CD4-positive, alpha-beta T cell treated with Interleukin-4 for 1 hour (primary cell): Measurements from ENCODE around the gene FHIT.
"Not testable (repeated sequence)": the region's sequence is repeated elsewhere in the genome, so short reads cannot be mapped to it uniquely, and the experiment has no call there.

Experiments
- DNase-seq, 2 donors: peaks; one replicate each; pipeline ENCODE4 v3.0.0-alpha.2; 2020 to 2022

The FHIT gene

DNA sequence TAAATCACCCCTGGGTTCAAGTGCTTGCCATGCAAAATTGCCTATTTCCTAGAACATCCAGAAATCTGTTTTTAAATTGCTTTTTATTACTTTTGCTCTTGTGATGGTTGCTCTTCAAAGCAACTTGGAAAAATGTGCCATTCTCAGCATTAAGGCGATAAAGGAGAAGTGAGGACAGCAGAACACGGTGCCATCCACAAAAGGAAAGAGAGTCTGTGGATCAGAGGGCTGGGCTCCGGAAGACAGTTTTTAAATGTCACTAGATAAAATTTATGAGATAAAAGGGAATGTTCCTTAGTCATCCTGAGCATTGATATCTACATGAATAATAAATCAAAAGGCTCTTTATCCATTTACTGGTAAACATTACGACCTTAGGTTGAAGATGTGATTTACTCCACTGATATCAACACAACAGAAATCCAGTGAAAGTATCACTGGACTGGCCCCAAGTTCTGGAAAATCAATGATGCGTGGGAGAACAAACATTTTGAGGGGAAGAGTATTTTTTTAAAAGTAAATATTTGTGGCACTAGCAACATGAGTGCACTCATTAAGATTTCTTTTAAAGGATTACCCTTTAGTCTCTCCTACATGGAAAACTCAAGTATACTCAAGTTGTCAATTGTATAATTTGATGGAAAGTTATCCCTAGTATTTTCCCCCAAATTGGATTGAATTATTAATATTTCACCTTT, 554.7 kb downstream of the FHIT start:
- no peak for DNase-seq

DNA sequence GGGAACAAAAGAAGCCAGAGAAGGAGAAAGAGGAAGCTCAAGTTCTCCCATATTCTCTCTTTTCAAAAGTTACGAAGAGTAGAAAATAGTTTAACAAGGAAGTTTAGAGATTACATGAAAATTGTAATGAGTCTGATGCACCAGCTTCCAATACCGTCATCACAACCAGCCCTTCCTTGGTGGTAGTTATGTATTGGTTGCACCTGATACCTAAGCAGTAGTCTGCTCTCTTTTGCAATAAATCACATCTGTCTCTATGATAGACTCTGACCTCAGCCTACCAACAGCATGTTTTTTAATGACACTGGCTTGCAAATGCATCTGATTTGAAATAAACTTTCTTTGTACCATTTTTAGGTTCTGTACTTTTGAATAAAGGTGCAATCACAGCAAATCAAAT, 575.8 kb downstream of the FHIT start:
- no peak for DNase-seq

DNA sequence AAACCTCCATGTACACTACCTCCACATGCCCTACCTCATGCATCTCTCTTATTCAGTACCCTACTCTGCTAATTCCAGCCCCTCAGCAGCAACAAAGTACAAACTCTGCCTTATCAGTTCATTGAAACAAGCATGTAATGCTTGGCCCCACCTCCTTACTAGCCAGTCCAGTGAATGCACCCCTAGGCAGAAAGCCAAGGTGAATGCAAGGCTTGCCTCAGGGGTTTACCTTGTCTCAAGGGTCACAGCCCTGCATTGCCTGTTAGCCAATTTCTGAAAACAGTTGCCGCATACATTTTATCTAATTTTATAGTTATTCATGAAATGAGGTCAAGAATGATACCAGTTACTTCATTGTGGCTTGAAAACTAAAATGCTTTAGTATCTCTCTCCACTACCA, 576.4 kb downstream of the FHIT start:
- DNase-seq: no peak

DNA sequence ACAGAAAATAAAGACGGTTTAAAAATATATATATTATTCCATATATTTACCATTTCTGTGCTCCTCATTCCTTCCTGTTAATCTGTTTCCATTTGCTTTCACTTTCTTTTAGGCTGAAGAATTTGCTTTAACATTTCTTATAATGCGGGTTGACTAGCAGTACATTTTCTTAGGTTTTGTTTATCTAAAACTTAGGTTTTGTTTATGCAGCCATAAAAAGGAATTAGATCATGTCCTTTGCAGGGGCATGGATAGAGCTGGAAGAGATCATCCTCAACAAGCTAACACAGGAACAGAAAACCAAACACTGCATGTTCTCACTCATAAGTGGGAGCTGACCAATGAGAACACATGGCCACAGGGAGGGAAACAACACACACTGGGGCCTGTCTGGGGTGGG, 578.1 kb downstream of the FHIT start:
- no peak for DNase-seq

DNA sequence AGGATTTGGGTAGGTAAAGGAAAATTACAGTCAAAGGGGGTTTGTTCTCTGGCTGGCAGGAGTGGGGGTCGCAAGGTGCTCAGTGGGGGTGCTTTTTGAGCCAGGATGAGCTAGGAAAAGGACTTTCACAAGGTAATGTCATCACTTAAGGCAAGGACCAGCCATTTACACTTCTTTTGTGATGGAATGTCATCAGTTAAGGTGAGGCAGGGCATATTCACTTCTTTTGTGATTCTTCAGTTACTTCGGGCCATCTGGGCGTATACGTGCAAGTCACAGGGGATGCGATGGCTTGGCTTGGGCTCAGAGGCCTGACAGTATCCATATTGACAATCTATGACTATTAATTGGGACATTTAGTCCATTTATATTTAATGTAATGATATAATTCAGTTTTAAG, 578.9 kb downstream of the FHIT start:
- DNase-seq: not testable (repeated sequence)

DNA sequence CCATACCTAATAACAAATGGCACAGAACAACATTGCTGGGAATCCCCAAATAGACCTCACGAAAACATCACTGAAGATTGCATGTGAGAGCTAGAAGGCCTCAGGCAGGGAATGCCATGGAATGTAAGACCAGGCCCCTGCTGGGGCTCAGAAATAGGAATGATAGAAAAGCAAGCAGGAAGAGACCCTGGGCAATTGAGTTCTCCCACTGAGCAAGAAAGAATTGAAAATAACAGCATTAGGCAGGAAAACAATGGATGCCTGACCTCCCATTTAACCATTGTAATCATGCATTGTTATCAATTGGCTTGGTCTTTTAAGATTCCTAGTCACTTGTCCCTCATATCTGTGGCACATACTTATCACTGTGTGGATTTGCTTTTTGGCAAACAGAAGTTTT, 581.6 kb downstream of the FHIT start:
- DNase-seq: no peak

DNA sequence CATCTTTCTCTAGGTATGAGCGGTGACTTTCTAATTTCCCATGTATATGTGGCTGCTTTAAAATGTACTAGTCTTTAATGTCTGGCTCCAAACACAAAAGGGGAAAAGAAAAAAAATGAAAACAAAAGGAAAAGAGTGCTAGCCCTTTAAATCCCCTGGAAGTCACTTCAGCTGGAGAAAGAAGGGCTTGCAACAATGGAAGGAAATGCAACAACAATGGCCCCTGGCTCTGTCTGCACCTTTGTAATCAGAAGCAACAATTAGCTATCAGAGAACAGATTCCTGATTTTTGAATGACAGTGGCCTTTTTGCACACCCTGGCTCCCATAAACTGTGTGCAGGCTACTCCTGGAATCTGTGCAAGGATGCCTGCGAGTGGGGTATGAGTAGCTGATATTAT, 591.2 kb downstream of the FHIT start:
- DNase-seq: no peak

DNA sequence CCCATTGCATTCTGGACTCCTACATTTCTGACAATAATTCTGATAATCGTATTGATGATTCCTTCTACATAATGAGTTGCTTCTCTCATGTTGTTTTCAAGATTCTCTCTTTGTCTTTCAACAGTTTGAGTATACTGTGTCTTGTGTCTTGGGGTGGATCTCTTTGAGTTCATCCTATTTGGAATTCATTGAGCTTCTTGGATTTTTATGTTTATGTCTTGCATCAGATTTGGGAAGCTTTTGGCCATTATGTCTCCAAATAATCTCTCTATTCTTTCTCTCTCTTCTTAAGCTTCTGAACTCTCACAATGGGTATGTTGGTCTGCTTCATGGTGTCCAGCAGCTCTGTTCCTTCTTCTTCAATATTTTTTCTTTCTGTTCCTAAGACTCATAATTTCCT, 592.2 kb downstream of the FHIT start:
- DNase-seq: no peak

DNA sequence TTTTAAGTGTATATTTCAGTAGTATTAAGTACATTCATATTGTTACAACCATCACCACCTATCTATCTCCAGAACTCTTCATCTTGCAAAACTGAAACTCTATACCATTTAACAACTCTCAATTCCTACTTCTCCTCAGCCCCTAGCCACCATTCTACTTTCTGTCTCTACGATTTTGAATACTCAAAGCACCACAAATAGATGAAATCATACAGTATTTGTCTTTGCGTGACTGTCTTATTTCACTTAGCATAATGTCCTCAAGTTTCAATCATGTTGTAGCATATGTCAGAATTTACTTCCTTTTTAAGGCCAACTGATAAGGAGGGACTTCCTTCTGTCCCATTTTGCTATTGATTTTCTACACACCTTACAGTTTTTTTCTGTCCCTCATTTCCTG, 593.3 kb downstream of the FHIT start:
- DNase-seq: no peak

DNA sequence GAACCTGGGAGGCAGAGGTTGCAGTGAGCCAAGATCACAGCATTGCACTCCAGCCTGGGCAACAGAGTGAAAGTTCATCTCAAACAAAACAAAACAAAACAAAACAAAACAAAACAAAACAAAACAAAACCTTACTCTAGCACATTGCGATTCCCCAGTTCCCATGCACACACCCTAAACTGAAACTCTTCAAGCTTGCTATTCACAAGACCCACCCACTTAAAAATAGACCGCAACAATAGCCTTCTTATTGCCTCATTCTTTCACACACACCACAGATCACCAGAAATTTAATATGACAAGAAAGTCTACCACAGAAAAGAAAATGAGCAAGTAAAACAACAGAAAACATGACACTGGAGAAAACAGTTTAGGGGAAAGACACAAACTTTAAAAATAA, 598.4 kb downstream of the FHIT start:
- no peak for DNase-seq

DNA sequence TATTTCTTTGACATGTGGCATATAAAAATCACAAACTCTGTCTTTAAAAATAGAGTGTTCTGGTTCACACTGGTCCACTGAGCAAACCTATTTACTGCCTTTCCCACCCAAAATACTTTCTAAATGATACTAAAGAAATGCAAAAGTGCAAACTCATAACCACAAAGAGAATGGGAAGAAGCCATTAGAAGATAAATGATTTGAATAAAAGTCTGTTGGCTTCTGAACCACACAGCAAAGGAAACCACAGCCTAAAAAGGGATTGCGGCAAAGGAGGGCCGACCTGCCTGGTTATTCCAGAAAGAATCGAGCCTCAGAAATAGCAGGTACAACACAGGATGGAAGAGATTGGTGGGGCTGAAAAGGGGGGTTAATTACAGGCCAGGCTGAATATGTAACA, 599.5 kb downstream of the FHIT start:
- no peak for DNase-seq

DNA sequence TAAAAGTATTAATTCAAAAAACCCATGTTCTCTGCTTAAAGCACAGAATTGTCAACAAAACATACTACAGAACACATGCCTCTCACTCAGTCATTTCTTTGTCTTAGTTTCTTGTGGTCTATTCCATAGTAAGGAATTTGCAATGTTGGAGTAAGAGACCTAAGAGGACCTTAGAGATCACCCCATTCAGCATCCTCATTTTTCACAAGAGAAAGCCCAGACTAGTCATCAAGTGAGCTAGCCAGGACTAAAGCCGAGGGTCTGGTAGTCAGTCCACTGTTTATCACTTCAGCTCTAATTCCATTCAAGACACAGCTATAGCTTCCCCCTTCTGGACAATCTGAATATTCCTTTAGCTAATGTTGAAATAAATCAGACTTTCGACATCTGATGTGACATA, 601.1 kb downstream of the FHIT start:
- DNase-seq: no peak

DNA sequence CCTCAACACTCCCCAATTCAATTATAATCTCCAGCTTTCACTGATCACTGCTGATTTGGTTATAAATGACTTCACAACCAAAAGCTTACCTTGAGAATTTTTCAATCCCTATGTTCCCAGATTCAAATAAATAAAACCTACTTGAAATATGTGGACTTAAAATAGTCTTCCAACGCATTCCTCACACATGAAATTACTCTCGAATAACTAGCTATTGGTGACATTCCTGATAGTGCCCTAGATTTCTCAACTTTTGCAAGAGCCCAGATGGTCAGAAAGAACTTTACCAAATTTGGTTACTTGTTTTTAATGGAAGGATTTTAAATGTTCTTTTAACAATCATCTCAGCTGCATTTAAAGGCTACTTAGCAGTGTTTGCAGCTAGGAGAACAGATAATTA, 605.5 kb downstream of the FHIT start:
- no peak for DNase-seq

DNA sequence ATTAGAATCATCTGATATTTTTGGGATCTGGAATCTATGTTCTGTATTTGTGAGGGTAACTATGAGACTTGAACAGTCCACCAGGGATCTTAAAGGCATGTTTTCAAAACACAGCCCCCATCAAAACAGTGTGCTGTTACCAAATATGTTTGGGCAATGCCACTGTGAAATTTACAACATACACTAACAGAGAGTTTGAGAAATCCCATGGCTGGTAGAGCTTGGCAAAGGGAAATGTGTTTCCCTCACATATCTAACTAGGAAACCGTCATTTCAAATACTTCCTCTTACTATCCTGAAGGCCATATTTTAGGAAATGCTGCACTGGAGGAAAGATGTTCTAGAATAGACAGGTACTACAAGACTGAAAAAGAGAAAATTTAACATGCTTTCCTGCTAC, 607.4 kb downstream of the FHIT start:
- no peak for DNase-seq

DNA sequence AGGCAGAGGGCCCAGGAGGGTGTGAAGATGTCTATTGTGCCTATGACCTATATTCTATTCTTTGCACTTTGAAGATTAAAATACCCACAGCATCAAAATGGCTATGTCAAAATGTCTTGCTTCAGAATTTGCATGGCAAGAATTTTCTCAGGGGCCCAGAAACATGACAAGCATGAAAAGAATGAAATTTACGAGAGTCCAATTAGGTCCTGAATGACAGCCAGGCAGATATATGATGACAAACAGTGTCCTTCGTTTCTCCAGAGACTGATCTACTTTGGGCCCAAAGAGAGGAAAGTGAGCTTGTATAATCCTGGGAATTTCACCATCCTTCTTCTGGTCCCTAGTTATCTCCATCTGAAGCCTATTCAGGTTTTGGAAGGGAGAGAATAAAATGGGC, 609.9 kb downstream of the FHIT start:
- DNase-seq: no peak

DNA sequence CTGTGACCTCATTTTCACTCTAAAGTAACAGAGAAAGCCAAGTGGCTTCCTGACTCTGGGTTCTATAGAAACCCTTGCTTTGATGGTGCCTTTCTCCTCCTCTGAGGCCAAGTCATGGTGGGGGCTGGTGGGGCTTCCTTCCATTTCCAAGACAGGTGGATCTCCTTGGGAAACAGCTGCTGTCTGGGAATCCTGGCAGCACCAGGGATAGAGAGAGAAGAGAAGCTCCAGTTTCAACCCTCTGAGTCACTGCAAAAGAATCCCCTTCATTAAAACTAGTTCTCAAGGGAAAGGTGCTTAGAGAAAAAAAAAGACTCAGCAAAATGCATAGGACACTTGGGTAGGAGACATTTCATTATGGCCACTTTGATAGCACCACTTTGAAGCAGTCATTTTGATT, 614.4 kb downstream of the FHIT start:
- DNase-seq: no peak

DNA sequence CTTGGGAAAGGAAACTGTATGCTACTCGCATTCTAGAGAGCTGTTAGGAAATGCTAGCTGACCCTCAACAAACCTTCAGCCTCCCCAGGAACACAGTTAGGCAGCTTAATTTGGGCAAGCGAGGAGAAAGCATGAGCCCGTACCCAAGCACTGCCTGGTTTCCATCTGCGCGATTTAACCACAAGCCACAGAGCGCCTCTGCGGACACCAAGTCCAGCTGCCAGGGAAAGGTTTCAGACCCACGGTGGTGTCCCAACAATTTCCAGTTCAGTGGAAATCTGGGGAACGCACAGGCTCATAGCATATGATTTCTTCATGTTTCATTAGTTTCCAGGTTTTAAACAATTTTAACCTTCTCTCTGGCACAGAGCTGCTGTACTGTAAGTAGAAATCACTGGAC, 617.6 kb downstream of the FHIT start:
- DNase-seq: no peak

DNA sequence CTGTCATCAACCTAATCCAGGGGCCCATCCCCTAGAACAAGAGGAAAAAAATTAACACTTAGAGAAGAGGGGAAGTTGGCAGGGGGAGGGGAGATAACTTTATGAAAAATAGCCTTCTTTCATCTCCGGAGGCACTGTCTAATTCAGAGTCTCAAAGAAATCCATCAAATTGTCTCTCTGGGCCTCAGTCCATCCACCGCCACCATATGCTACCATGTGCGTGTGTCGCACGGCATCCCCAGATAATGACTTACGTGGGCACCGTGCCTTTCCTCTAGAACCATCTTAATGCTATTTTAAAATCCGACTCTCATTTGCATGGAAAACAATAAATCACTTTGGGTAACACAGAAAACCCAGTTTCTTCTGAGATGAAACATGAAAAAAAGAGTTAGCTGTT, 619.7 kb downstream of the FHIT start:
- no peak for DNase-seq

DNA sequence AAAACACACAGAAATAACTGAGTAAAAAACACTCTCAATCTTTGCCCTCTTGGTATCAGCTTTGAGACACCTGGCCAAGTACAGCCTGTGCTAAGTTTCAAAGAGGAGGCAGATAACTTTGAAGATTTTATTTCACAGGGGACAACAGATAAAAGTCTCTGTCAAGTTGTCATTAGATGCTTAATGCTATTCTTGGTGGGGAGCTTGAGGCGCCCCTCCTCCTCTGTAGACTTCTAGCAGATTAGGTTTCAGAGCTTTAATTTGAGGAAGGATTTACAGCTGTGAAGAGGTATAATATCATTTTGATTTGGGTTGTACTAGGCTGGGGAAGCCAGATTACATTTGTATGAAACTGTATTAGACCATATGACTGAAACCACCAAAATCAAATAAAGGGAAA, 620.3 kb downstream of the FHIT start:
- no peak for DNase-seq

DNA sequence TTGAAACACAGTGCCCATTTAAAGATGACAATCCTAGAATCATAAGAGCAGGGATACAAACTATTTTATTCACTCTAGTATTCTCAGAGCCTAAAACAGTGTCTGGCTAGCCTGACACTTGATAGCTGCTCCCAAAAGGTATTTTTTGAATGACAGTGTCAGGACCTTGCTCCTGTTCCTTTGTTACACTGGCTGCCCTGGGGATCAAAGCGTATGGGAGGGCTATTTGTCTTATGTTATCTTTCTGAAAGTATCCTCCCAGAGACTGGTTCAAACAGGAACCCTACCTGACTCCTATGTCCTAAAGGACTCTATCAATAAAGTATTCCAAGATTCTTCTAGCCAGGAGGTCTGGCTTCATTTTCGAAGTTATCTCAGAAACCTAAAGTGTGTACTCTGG, 621.4 kb downstream of the FHIT start:
- DNase-seq: no peak

DNA sequence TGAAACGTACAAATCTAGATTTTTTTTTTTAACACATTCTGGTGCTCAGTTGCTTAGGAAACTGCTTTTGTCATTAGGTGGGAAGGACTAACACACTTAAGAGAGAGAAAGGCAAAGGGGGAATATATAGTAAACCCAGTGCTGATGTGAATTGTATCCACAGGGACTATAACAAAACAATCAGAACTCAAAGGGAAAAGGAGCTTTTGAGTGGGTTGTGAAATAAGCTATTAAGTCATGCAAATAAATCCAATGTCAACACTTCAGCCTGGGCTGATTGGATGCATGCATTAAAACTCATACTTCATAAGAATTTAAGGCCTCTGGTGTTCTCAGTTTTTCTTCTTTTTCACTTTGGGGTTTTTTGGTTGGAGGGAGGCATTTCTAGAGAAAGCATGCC, 628.9 kb downstream of the FHIT start:
- DNase-seq: no peak

DNA sequence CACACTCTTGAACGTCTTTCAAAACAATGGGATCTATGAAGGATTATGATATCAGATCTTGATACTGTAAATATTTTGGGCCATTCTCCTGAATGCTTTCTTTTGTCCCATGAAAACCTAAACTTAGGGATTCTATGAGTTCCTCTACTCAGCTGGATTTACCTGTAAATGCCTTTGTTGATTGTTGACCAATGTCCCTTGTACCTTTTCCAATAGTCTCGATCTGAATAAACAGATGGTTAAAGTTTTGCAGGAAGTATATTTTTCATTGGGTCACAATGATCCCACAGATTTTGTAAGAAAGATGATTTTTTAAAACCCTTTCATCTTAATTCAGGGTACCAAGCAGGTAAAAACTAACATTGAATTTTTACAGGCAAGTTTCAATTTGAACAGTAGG, 634.1 kb downstream of the FHIT start:
- no peak for DNase-seq

DNA sequence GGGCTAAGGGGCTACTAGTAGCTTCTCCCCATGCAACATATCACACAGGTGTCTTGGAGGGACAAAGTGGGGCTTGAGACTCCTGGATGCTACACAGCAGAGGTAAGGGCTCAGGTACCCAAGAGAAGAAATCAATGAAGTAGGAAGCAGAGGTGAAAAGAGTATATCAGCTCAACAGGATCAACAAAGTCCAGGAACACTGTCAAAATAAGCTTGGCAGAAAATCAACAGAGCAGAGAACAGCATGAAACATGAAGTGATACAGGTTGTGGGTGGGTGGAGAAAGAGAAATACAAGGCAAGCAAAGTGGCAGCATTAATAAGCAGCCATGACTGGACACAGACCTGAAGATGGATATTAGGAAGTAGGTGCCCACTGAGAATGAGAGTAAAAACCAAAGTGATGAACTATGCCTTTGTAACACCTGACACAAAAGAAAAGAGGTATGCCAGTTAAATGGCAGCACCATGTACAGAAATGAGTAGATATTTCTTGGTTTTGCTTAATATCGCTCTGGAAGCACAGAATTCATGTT, 637.4 kb downstream of the FHIT start:
- DNase-seq: no peak

DNA sequence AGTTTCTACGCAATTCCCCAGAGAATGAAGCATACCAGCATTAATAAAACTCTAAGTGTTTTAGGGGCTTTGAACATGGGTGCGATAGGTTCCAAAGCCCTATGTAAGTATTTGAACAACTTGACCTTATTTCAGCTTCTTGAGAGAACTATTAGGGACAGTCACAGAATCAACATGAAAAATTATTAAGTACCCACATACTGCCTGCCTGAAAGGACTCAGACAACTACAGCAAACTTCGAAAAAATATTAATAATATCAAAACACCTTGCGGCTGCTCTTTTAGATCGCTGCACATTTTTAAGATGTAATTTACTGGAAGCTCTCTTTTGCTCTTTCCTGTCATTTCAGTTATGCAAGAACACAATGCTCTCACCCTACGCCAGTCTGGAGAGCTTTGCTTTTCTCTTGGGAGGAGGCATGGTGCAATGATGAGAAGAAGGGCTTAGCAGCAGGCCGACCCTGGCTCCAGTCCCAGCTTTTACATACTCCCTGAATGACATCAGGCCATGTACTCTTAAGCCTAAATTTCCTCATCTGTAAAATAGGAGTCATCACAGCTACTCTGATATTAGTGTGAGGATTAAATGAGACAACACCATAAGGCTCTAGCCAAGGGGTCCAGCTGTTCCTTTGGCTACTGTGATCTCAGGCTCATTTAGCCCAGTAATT, 640.7 kb downstream of the FHIT start:
- no peak for DNase-seq

DNA sequence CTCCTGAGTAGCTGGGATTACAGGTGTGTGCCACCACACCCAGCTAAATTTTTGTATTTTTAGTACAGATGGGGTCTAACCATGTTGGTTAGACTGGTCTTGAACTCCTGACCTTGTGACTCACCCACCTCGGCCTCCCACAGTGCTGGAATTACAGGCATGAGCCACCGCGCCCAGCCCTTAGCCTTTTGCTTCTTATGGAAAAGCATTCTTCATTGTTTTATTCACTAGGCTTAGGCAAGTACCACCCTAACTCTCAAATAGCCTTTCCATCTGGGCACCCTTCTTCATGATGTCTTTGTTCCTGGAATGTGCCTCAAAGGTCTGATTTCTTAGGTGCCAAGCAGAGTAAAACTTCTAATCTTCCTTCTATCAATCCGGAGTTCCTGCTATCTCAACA, 641.8 kb downstream of the FHIT start:
- DNase-seq: no peak
